Measurements from ENCODE around the gene MX1.
"Not testable (repeated sequence)": the region's sequence is repeated elsewhere in the genome, so short reads cannot be mapped to it uniquely, and the experiment has no call there.

MX1 gene

GRCh38 chr21:41407541-41408460 is 18.2 kb upstream of the MX1 start:
- DNase-seq (ENCODE audit: low spot score): no peak

GRCh38 chr21:41410361-41410760 is 15.7 kb upstream of the MX1 start:
- no peak for DNase-seq (ENCODE audit: low spot score)

- no peak for DNase-seq (ENCODE audit: low spot score)
Measured at GRCh38 chr21:41410767-41411448, 15.1 kb upstream of the MX1 start.

GRCh38 chr21:41411449-41412089 is 14.5 kb upstream of the MX1 start:
- peak; percentile 53 for DNase-seq (ENCODE audit: low spot score)

- DNase-seq (ENCODE audit: low spot score): not testable (repeated sequence)
Measured at GRCh38 chr21:41417505-41417904, 8.5 kb upstream of the MX1 start.

- DNase-seq (ENCODE audit: low spot score): no peak
Measured at GRCh38 chr21:41418393-41418792, 7.6 kb upstream of the MX1 start.

- DNase-seq (ENCODE audit: low spot score): no peak
Measured at GRCh38 chr21:41418956-41419680, 6.9 kb upstream of the MX1 start.

- peak; percentile 84 for DNase-seq (ENCODE audit: low spot score)
Measured at GRCh38 chr21:41419921-41420862, 5.8 kb upstream of the MX1 start.

GRCh38 chr21:41420998-41421397 is 5.0 kb upstream of the MX1 start:
- DNase-seq (ENCODE audit: low spot score): not testable (repeated sequence)

- DNase-seq (ENCODE audit: low spot score): no peak
Measured at GRCh38 chr21:41422546-41423304, 3.3 kb upstream of the MX1 start.

GRCh38 chr21:41423305-41423636 is 2.8 kb upstream of the MX1 start:
- not testable (repeated sequence) for DNase-seq (ENCODE audit: low spot score)

- no peak for DNase-seq (ENCODE audit: low spot score)
Measured at GRCh38 chr21:41425588-41425953, 468 bp upstream of the MX1 start.

- DNase-seq (ENCODE audit: low spot score): no peak
Measured at GRCh38 chr21:41426676-41427404, 801 bp downstream of the MX1 start.

GRCh38 chr21:41427556-41427955 is 1.5 kb downstream of the MX1 start:
- DNase-seq (ENCODE audit: low spot score): no peak

GRCh38 chr21:41428311-41428710 is 2.3 kb downstream of the MX1 start:
- no peak for DNase-seq (ENCODE audit: low spot score)

- DNase-seq (ENCODE audit: low spot score): no peak
Measured at GRCh38 chr21:41428847-41429246, 2.8 kb downstream of the MX1 start.

- no peak for DNase-seq (ENCODE audit: low spot score)
Measured at GRCh38 chr21:41429305-41429704, 3.3 kb downstream of the MX1 start.

- DNase-seq (ENCODE audit: low spot score): no peak
Measured at GRCh38 chr21:41429925-41430491, 4.0 kb downstream of the MX1 start.

GRCh38 chr21:41431788-41432548 is 5.9 kb downstream of the MX1 start:
- DNase-seq (ENCODE audit: low spot score): no peak
